Epithelial cell of proximal tubule (primary cell): ENCODE results near the gene ANKIB1. TPM values are rescaled to one million over a fixed set of nuclear protein-coding genes. Genes with fewer than 3 reads are reported as not detected.

Experiments used
- DNase-seq: peaks from one replicate; pipeline ENCODE4 v3.0.0-alpha.2; 2011; ENCODE audit warnings: low read depth
- H3K4me3 ChIP-seq: 2 replicates; pipeline ENCODE4 v1.5.1; 2011; ENCODE audit warnings: low read depth, mild to moderate bottlenecking, low read length
- total RNA-seq: library from RNA; depleted of rRNA; stranded (reverse); fragments of >200 nt; gene quantifications from 2 replicates; pipeline ENCODE4 v1.2.3, GENCODE V29; 2015
- TF ChIP-seq, protein P1 (sequence below): conservative IDR thresholded peaks from 2 replicates; pipeline ENCODE4 v1.5.1; 2012; ENCODE audit warnings: low read depth, mild to moderate bottlenecking, low read length

Gene ANKIB1
- total RNA-seq, 1 donor from 2014 or later: 27.3 TPM

DNA sequence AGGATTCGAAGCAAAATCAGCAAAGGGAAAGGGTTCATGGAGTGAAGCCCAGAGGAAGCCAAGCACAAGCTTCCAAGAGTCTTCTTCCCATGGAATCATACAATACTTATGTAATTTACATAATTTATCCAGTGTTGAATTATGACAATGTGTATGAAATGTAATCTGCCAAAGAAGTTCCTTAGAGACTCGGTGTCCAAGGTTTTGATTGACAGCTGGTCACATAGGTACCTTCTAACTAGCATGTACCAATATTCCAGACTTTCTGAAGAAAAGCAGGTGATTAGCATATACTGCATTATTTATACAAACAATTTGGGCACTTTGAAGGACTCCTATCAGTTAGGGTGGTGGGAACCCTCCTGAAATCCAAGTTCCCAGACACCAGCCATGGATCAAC lies 35.3 kb downstream of the ANKIB1 start:
- TF ChIP-seq, protein P1, sequence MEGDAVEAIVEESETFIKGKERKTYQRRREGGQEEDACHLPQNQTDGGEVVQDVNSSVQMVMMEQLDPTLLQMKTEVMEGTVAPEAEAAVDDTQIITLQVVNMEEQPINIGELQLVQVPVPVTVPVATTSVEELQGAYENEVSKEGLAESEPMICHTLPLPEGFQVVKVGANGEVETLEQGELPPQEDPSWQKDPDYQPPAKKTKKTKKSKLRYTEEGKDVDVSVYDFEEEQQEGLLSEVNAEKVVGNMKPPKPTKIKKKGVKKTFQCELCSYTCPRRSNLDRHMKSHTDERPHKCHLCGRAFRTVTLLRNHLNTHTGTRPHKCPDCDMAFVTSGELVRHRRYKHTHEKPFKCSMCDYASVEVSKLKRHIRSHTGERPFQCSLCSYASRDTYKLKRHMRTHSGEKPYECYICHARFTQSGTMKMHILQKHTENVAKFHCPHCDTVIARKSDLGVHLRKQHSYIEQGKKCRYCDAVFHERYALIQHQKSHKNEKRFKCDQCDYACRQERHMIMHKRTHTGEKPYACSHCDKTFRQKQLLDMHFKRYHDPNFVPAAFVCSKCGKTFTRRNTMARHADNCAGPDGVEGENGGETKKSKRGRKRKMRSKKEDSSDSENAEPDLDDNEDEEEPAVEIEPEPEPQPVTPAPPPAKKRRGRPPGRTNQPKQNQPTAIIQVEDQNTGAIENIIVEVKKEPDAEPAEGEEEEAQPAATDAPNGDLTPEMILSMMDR: no peak
- H3K4me3 ChIP-seq: no peak overlapping the region
- DNase-seq: no peak

DNA sequence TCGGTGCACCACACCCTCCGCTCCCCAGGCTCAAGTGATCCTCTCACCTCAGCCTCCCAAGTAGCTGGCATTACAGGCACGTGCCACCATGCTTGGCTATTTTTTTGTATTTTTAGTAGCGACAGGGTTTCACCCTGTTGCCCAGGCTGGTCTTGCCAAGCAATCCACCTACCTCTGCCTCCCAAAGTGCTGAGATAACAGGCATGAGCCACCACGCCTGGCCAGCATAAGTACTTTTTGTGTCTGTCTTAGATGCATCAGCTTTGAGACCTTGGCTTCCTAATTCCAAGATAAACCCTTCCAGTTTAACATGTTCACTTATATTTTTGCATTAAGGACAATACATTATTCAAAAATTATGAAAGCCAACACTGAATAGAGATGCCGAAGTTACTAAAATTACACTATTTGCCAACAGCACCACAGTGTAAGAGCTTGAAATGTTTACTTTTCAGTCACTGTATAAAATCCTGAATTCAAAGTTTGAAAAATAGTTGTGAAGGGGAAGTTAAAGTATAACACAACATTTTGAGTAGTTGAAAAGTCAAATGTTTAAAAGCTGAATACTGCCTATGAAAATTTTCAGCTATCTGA lies 36.5 kb downstream of the ANKIB1 start:
- TF ChIP-seq, protein P1: no peak
- H3K4me3 ChIP-seq: no peak overlapping the region
- DNase-seq: no peak

DNA sequence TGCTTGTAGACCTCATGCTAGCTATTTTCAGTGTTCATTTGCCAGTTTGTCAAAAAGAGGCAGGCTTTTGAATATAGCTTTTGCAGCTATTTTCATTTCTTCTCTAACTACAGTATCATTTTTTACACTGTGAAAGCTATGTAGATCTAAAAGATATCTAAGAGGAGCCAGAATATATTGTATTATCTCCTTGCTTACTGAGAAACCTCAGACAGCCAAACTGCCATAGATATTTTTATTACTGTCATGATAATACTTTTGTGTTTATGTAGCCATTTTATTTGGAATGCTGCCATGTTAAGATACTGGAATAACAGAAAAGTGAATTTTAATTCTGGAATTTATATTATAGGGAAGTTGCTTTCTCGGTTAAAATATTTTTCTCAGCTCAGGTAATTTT lies 37.2 kb downstream of the ANKIB1 start:
- DNase-seq: no peak
- no peak overlapping the region for H3K4me3 ChIP-seq
- TF ChIP-seq, protein P1: no peak

DNA sequence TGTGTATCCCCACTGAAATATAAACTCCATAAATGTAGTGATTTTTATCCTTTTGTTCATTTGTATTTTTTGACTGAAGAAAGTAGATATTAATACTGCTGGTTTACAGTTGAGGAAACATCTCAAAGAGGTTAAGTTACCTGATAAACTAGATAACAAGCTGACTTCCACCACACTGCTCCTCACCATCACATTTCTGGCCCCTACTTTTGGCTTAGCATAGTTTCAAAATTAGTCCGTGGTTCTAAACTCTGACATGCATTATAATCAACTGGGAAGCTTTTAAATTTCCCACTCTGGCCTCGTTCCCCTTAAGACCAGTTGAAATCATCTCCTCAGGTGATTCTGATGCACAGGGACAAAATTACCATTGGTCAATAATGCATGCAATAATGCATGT lies 43.5 kb downstream of the ANKIB1 start:
- TF ChIP-seq, protein P1: no peak
- no peak for DNase-seq
- H3K4me3 ChIP-seq: no peak overlapping the region

DNA sequence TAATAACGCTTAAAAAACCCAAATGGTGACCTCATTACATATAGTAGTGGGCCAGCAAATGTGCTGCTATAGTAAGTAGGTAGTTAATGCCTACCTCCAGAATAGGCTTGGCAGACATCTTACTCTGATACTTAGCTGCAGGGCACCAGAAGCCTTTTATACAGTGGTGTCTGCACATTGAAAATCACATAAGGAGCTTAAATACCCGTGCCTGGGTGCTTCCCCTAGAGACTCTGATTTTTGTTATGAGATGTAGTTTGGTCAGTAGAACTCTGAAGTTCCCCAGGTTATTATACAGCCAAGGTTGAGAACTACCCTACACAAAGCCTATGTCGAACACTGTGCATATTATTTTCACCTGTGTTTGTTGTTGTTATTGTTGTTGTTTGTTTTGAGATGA lies 47.2 kb downstream of the ANKIB1 start:
- H3K4me3 ChIP-seq: no peak overlapping the region
- TF ChIP-seq, protein P1: no peak
- DNase-seq: no peak

DNA sequence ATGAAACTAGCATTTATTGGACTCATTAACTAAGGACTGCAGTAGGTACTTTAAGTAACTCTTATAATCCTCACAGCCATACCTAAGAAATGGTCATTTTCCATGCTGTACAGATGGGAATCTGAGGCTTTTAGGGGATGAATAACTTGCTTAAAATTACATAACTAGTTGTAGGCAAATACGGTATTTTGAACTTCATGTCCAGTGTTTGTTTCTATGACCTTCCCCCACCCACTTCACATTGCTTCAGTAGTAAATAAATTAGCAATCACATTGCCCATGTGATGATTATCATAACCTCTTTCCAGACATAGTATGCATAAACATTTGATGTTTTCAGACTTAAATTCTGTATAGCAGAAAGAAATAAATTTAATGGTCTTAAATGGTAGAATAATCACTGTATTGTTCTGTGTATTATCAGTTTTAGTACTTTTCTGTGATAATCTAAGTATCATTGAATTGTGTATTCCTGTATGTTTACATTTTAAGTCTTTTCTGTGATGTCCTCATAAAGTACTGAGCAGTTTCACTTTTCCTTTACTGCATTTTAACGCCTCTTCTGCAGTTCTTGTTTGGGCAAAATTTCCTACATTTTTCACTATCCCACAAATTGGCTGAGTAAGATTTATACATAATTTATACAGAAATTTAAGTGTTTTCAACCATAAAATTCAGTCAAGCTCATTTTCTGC lies 48.3 kb downstream of the ANKIB1 start:
- peak overlapping the region; percentile 29 for H3K4me3 ChIP-seq
- no peak for DNase-seq
- TF ChIP-seq, protein P1: no peak

DNA sequence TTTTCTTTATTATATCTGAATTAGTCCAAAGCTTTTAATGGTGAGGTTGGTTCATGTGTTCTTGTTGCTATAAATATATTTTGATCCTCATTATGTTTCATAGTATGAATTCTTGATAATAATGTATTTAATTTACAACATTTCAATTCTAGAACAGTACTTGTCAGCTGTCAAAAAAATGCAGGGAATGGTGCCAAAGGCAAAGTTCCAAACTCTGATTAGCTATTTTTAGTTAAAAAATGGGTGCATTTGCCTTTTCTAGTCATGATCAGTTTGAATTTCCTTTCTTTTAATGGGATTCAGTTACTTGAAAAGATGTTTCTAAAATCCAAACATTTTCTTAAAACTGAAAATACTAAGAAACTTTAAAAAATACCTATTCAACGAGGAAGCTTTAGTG lies 49.6 kb downstream of the ANKIB1 start:
- DNase-seq: no peak
- TF ChIP-seq, protein P1: no peak

More for the DNA sequence above, 49.6 kb downstream of the ANKIB1 start:
- H3K4me3 ChIP-seq: no peak overlapping the region
